HepG2 (cell line): Measurements from ENCODE around the gene HEPHL1. TPM values are rescaled to one million over a fixed set of nuclear protein-coding genes. Genes with fewer than 3 reads are reported as not detected.

Experiments
- CENPT ChIP-seq: sonication (generic); formaldehyde crosslinking; IDR thresholded peaks from 2 replicates; pipeline ENCODE4 v1.8.0; 2022; ENCODE audit warnings: low read depth, mild to moderate bottlenecking, moderate library complexity, missing genetic modification reagents
- FOXO4 ChIP-seq: sonication (generic); formaldehyde crosslinking; conservative IDR thresholded peaks from 2 replicates; pipeline ENCODE4 v1.8.1; 2023; ENCODE audit warnings: missing genetic modification reagents
- HES4 ChIP-seq: sonication (generic); formaldehyde crosslinking; IDR thresholded peaks from 2 replicates; pipeline ENCODE4 v1.9.0; 2021; ENCODE audit warnings: mild to moderate bottlenecking, missing genetic modification reagents, borderline replicate concordance
- HMG20B ChIP-seq: conservative IDR thresholded peaks from 2 replicates; pipeline ENCODE4 v1.6.1; 2016; ENCODE audit warnings: missing genetic modification reagents, missing compliant biosample characterization
- JUND ChIP-seq: sonication (generic); formaldehyde crosslinking; IDR thresholded peaks from 2 replicates; pipeline ENCODE4 v1.8.0; 2022; ENCODE audit warnings: mild to moderate bottlenecking, missing genetic modification reagents
- MXD3 ChIP-seq: IDR thresholded peaks from 2 replicates; pipeline ENCODE4 v1.6.1; 2016; ENCODE audit warnings: mild to moderate bottlenecking, missing biosample characterization, missing genetic modification reagents
- RFX5 ChIP-seq: IDR thresholded peaks from 2 replicates; pipeline ENCODE4 v1.6.1; 2011; ENCODE audit warnings: low read depth, low read length, improper control_type of control experiment
- SMAD9 ChIP-seq: sonication (generic); formaldehyde crosslinking; IDR thresholded peaks from 2 replicates; pipeline ENCODE4 v1.5.1; 2020; ENCODE audit warnings: mild to moderate bottlenecking, missing genetic modification reagents
- SYNCRIP ChIP-seq: fragments of 200-400 bp; formaldehyde crosslinking; IDR thresholded peaks from 2 replicates; pipeline ENCODE4 v1.6.1; 2018; ENCODE audit warnings: mild to moderate bottlenecking, low read depth, low read length; ENCODE audit not compliant: insufficient read depth
- U2AF2 ChIP-seq: fragments of 200-400 bp; formaldehyde crosslinking; IDR thresholded peaks from 2 replicates; pipeline ENCODE4 v1.6.1; 2017; ENCODE audit warnings: low read depth, mild to moderate bottlenecking, low read length
- XBP1 ChIP-seq: sonication (generic); formaldehyde crosslinking; IDR thresholded peaks from 2 replicates; pipeline ENCODE4 v1.5.0; 2020; ENCODE audit warnings: missing genetic modification reagents
- ZBTB44 ChIP-seq: sonication (generic); formaldehyde crosslinking; IDR thresholded peaks from 2 replicates; pipeline ENCODE4 v1.4.0; 2020; ENCODE audit warnings: missing genetic modification reagents
- ZBTB7A ChIP-seq: sonication (generic); formaldehyde crosslinking; IDR thresholded peaks from 2 replicates; pipeline ENCODE4 v1.8.0; 2022; ENCODE audit warnings: mild to moderate bottlenecking, missing genetic modification reagents
- ZEB1 ChIP-seq: IDR thresholded peaks from 2 replicates; pipeline ENCODE4 v1.6.1; 2012; ENCODE audit warnings: mild to moderate bottlenecking, low read depth, inconsistent platforms; ENCODE audit not compliant: insufficient replicate concordance
- ZKSCAN1 ChIP-seq: fragments of 150-350 bp; IDR thresholded peaks from 2 replicates; pipeline ENCODE4 v1.6.1; 2014; ENCODE audit warnings: low read length
- ZNF749 ChIP-seq: sonication (generic); formaldehyde crosslinking; IDR thresholded peaks from 2 replicates; pipeline ENCODE4 v1.8.0; 2022; ENCODE audit warnings: mild to moderate bottlenecking, missing genetic modification reagents, moderate library complexity, borderline replicate concordance
- polyA plus RNA-seq, 8 experiments: library from polyadenylated mRNA; depleted of rRNA in 3 of 8; stranded (reverse) in 7 of 8; unstranded in 1 of 8; fragments of >200 nt; fragmentation: Illumina TruSeq in 4 of 8; extraction: Trizol in 4 of 8; gene quantifications; 2 replicates each; pipeline versions ENCODE4 v1.2.1 to v1.2.3, GENCODE V29; 2011 to 2016; ENCODE audit warnings: low read depth in 4 of 8, missing spikeins in 1 of 8, mixed read lengths in 1 of 8; ENCODE audit not compliant: insufficient read depth in 1 of 8
- total RNA-seq, 5 experiments: library from RNA; depleted of rRNA; stranded (reverse); fragments of >200 nt; fragmentation: Illumina TruSeq; extraction: Trizol; gene quantifications; 2 replicates each; pipeline ENCODE4 v1.2.3, GENCODE V29; 2016; ENCODE audit warnings: low read depth in 1 of 5
- TF ChIP-seq, protein P1 (sequence below): sonication (generic); formaldehyde crosslinking; IDR thresholded peaks from 2 replicates; pipeline ENCODE4 v1.5.0; 2020; ENCODE audit warnings: missing genetic modification reagents
- TF ChIP-seq, protein P2 (sequence below): IDR thresholded peaks from 2 replicates; pipeline ENCODE4 v1.6.1; 2012; ENCODE audit warnings: low read length, improper control_type of control experiment
- TF ChIP-seq, protein P3 (sequence below): sonication (generic); formaldehyde crosslinking; IDR thresholded peaks from 2 replicates; pipeline ENCODE4 v1.5.1; 2020; ENCODE audit warnings: missing genetic modification reagents, mild to moderate bottlenecking, borderline replicate concordance

Gene HEPHL1
- total and polyA plus RNA-seq, 2 of the 13 experiments (the other 11 are each of a cell fraction or from before 2014, with no cell fraction given), result 0.04 to 0.05 TPM

- TF ChIP-seq HMG20B (no peak), MXD3 (CRISPR knock-in tag) (peak; percentile 43; the same call in 1 of the 2 replicates), SYNCRIP (no peak), ZBTB44 (CRISPR knock-in tag) (no peak), XBP1 (CRISPR knock-in tag) (no peak), CENPT (CRISPR knock-in tag) (no peak), ZKSCAN1 (no peak), SMAD9 (CRISPR knock-in tag) (no peak), U2AF2 (no peak), FOXO4 (CRISPR knock-in tag) (no peak), RFX5 (no peak), HES4 (no peak), JUND (no peak), ZBTB7A (CRISPR knock-in tag) (peak; percentile 48; the same call in 1 of the 2 replicates), ZEB1 (no peak), ZNF749 (CRISPR knock-in tag) (no peak)
- TF ChIP-seq, protein P1, sequence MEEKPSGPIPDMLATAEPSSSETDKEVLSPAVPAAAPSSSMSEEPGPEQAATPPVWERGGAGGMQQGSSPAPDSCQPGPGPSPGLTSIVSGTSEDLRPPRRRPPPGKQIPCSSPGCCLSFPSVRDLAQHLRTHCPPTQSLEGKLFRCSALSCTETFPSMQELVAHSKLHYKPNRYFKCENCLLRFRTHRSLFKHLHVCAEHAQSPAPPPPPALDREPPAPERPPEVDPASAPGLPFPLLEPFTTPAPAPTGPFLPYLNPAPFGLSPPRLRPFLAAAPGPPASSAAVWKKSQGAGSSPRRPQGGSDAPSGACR, result no peak
- TF ChIP-seq, protein P2, sequence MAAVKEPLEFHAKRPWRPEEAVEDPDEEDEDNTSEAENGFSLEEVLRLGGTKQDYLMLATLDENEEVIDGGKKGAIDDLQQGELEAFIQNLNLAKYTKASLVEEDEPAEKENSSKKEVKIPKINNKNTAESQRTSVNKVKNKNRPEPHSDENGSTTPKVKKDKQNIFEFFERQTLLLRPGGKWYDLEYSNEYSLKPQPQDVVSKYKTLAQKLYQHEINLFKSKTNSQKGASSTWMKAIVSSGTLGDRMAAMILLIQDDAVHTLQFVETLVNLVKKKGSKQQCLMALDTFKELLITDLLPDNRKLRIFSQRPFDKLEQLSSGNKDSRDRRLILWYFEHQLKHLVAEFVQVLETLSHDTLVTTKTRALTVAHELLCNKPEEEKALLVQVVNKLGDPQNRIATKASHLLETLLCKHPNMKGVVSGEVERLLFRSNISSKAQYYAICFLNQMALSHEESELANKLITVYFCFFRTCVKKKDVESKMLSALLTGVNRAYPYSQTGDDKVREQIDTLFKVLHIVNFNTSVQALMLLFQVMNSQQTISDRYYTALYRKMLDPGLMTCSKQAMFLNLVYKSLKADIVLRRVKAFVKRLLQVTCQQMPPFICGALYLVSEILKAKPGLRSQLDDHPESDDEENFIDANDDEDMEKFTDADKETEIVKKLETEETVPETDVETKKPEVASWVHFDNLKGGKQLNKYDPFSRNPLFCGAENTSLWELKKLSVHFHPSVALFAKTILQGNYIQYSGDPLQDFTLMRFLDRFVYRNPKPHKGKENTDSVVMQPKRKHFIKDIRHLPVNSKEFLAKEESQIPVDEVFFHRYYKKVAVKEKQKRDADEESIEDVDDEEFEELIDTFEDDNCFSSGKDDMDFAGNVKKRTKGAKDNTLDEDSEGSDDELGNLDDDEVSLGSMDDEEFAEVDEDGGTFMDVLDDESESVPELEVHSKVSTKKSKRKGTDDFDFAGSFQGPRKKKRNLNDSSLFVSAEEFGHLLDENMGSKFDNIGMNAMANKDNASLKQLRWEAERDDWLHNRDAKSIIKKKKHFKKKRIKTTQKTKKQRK, result no peak
- TF ChIP-seq, protein P3, sequence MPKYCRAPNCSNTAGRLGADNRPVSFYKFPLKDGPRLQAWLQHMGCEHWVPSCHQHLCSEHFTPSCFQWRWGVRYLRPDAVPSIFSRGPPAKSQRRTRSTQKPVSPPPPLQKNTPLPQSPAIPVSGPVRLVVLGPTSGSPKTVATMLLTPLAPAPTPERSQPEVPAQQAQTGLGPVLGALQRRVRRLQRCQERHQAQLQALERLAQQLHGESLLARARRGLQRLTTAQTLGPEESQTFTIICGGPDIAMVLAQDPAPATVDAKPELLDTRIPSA, result no peak
Measured at GRCh38 chr11:94128746-94129511, 107.8 kb downstream of the HEPHL1 start, which contains the start of gene PANX1 (continued).
